IMR-90 (cell line): ENCODE results near the gene SLC8A1. TPM values are rescaled to one million over a fixed set of nuclear protein-coding genes. Genes with fewer than 3 reads are reported as not detected.

Experiments used
- ATAC-seq: fragments of 200-7000 bp; cut with Tn5 transposase; 2 replicates; pipeline ENCODE4 v1.9.1; 2020; ENCODE audit warnings: low read depth, mild to moderate bottlenecking, moderate library complexity
- BruUV-seq: library from RNA; stranded (reverse); fragments of 400-500 nt; replicated peaks from 2 replicates; lab custom pipeline; 2021; lab: Mats Ljungman, UMichigan
- CTCF ChIA-PET: fragments of 300-600 bp; formaldehyde crosslinking; extraction: SDS; loops from one replicate; lab custom pipeline; 2021; ENCODE audit warnings: antibody characterized with exemption; lab: Yijun Ruan, JAX
- POLR2A ChIA-PET: fragments of 300-600 bp; sonication (Branson Sonifier 250); formaldehyde crosslinking; loops from one replicate; lab custom pipeline; 2022; ENCODE audit warnings: antibody characterized with exemption; ENCODE audit not compliant: unreplicated experiment; lab: Charles Lee
- DNase-seq: peaks from one replicate; pipeline ENCODE4 v3.0.0; 2013
- H2AFZ ChIP-seq: replicated peaks from 2 replicates; pipeline ENCODE3; 2013; ENCODE audit warnings: low read length, mild to moderate bottlenecking; ENCODE audit not compliant: poor library complexity
- H2AK5ac ChIP-seq: 2 replicates; pipeline ENCODE4 v1.6.1; 2013; ENCODE audit warnings: low read depth, low read length, inconsistent platforms
- H2AK9ac ChIP-seq: replicated peaks from 2 replicates; pipeline ENCODE3; 2013; ENCODE audit warnings: mild to moderate bottlenecking, low read depth, low read length, moderate library complexity; ENCODE audit not compliant: poor library complexity
- H2BK120ac ChIP-seq: 2 replicates; pipeline ENCODE4 v1.6.1; 2013; ENCODE audit warnings: low read depth, low read length, inconsistent platforms
- H2BK15ac ChIP-seq: 3 replicates; pipeline ENCODE4 v1.6.1; 2013; ENCODE audit warnings: low read depth, low read length, inconsistent platforms
- H2BK20ac ChIP-seq: 2 replicates; pipeline ENCODE4 v1.6.1; 2013; ENCODE audit warnings: low read depth, mild to moderate bottlenecking, inconsistent platforms, low read length, moderate library complexity
- H2BK5ac ChIP-seq: 2 replicates; pipeline ENCODE4 v1.6.1; 2013; ENCODE audit warnings: mild to moderate bottlenecking, low read depth, low read length, inconsistent platforms; ENCODE audit not compliant: poor library complexity, severe bottlenecking
- H3K14ac ChIP-seq: replicated peaks from 2 replicates; pipeline ENCODE4 v1.6.1; 2013; ENCODE audit warnings: low read depth, low read length, inconsistent platforms
- H3K18ac ChIP-seq: 2 replicates; pipeline ENCODE4 v1.6.1; 2013; ENCODE audit warnings: low read depth, low read length, control low read depth
- H3K23ac ChIP-seq: 2 replicates; pipeline ENCODE4 v1.6.1; 2013; ENCODE audit warnings: low read depth, low read length, inconsistent platforms
- H3K27ac ChIP-seq: 2 replicates; pipeline ENCODE4 v1.5.1; 2013; ENCODE audit warnings: mild to moderate bottlenecking, control low read depth, low read length; ENCODE audit not compliant: insufficient read depth
- H3K27me3 ChIP-seq: 2 replicates; pipeline ENCODE4 v1.6.1; 2013; ENCODE audit warnings: low read length; ENCODE audit not compliant: control insufficient read depth, insufficient read depth
- H3K36me3 ChIP-seq: 2 replicates; pipeline ENCODE4 v1.6.1; 2013; ENCODE audit warnings: low read length, mixed read lengths; ENCODE audit not compliant: control insufficient read depth, insufficient read depth
- H3K4ac ChIP-seq: 2 replicates; pipeline ENCODE4 v1.6.1; 2013; ENCODE audit warnings: low read depth, low read length, inconsistent platforms
- H3K4me1 ChIP-seq: 2 replicates; pipeline ENCODE4 v1.6.1; 2013; ENCODE audit warnings: low read length, mixed read lengths; ENCODE audit not compliant: control insufficient read depth, insufficient read depth
- H3K4me2 ChIP-seq: 2 replicates; pipeline ENCODE4 v1.6.1; 2013; ENCODE audit warnings: low read depth, mild to moderate bottlenecking, control low read depth, low read length, moderate library complexity
- H3K4me3 ChIP-seq: 2 replicates; pipeline ENCODE4 v1.5.1; 2013; ENCODE audit warnings: low read depth, mild to moderate bottlenecking, control low read depth, low read length, moderate library complexity; ENCODE audit not compliant: insufficient read depth
- H3K56ac ChIP-seq: 2 replicates; pipeline ENCODE4 v1.6.1; 2013; ENCODE audit warnings: low read length, inconsistent platforms; ENCODE audit not compliant: insufficient read depth; ENCODE audit errors: extremely low read depth
- H3K79me1 ChIP-seq, 2 experiments: 2 replicates each; pipeline ENCODE4 v1.6.1; 2013; ENCODE audit warnings: low read length in 2 of 2, inconsistent platforms in 1 of 2, low read depth in 1 of 2
- H3K9ac ChIP-seq: 2 replicates; pipeline ENCODE4 v1.6.1; 2013; ENCODE audit warnings: low read depth, low read length, control low read depth
- H3K9me1 ChIP-seq: 2 replicates; pipeline ENCODE4 v1.6.1; 2013; ENCODE audit warnings: low read length, inconsistent platforms; ENCODE audit not compliant: insufficient read depth
- H3K9me3 ChIP-seq: 2 replicates; pipeline ENCODE4 v1.6.1; 2013; ENCODE audit warnings: low read length; ENCODE audit not compliant: control insufficient read depth, insufficient read depth
- H4K20me1 ChIP-seq: 2 replicates; pipeline ENCODE4 v1.6.1; 2013; ENCODE audit warnings: low read length, inconsistent platforms; ENCODE audit not compliant: insufficient read depth
- H4K5ac ChIP-seq: 2 replicates; pipeline ENCODE4 v1.6.1; 2013; ENCODE audit warnings: mild to moderate bottlenecking, low read depth, low read length, control low read depth
- H4K8ac ChIP-seq, 2 experiments: 2 replicates each; pipeline ENCODE4 v1.6.1; 2013; ENCODE audit warnings: low read depth in 2 of 2, low read length in 2 of 2, control low read depth in 1 of 2, inconsistent platforms in 1 of 2
- H4K91ac ChIP-seq: 2 replicates; pipeline ENCODE4 v1.6.1; 2013; ENCODE audit warnings: low read depth, low read length, inconsistent platforms; ENCODE audit not compliant: insufficient read depth
- FOS ChIP-seq: fragments of 150-350 bp; IDR thresholded peaks from 2 replicates; pipeline ENCODE4 v1.6.1; 2016; ENCODE audit warnings: low read depth, low read length
- MXI1 ChIP-seq: IDR thresholded peaks from 2 replicates; pipeline ENCODE4 v1.6.1; 2012; ENCODE audit warnings: low read depth, mild to moderate bottlenecking, low read length, moderate library complexity, borderline replicate concordance
- POLR2A ChIP-seq: IDR thresholded peaks from 2 replicates; pipeline ENCODE4 v1.6.1; 2012; ENCODE audit warnings: mild to moderate bottlenecking, low read depth, low read length
- RCOR1 ChIP-seq: IDR thresholded peaks from 2 replicates; pipeline ENCODE4 v1.6.1; 2012; ENCODE audit warnings: mild to moderate bottlenecking, low read length, improper control_type of control experiment; ENCODE audit not compliant: insufficient replicate concordance
- RFX5 ChIP-seq: IDR thresholded peaks from 2 replicates; pipeline ENCODE4 v1.8.0; 2012; ENCODE audit warnings: low read depth, mild to moderate bottlenecking, low read length, moderate library complexity
- WGBS, 2 experiments: methylation state at CpG; one replicate each; pipeline versions ENCODE4 v1.1.5 to v1.1.7; 2013; ENCODE audit warnings: missing lambda C conversion rate in 2 of 2; ENCODE audit not compliant: insufficient read length in 1 of 2; ENCODE audit errors: extremely low coverage in 2 of 2; 5-methylcytosine and 5-hydroxymethylcytosine counted together
- dilution Hi-C: fragments of 300-500 bp; cut with HindIII; formaldehyde crosslinking; loops from one replicate; pipeline ENCODE4 v1.14.3; 2018; ENCODE audit warnings: low sequenced_read_pairs; ENCODE audit not compliant: unreplicated experiment
- in situ Hi-C: fragments of 300-500 bp; cut with MboI; formaldehyde crosslinking; loops from 3 replicates; pipeline ENCODE4 v1.14.3; 2019; ENCODE audit warnings: low sequenced_read_pairs, inconsistent platforms, mixed read lengths
- intact Hi-C: fragments of 100-400 bp; cut with micrococcal nuclease; formaldehyde crosslinking; loops from 2 replicates; pipeline ENCODE4 v1.10.0; 2022
- polyA plus RNA-seq, 3 experiments: library from polyadenylated mRNA; depleted of rRNA; stranded (reverse); fragments of >200 nt; gene quantifications; 2 replicates each; pipeline ENCODE4 v1.2.3, GENCODE V29; 2012; ENCODE audit warnings: low replicate concordance in 1 of 3
- total RNA-seq: library from RNA; depleted of rRNA; stranded (reverse); fragments of >200 nt; gene quantifications from 2 replicates; pipeline ENCODE4 v1.2.3, GENCODE V29; 2012

Gene SLC8A1
- total and polyA plus RNA-seq, 2 of the 4 experiments (the other 2 are of a cell fraction): 7.7 to 57.0 TPM

GRCh38 chr2:40047406-40047805 lies 404.5 kb downstream of the SLC8A1 start:
- H2BK20ac ChIP-seq: no peak overlapping the region
- no peak overlapping the region for H2BK5ac ChIP-seq
- H2AK5ac ChIP-seq: no peak overlapping the region
- no peak overlapping the region for H3K23ac ChIP-seq
- H3K36me3 ChIP-seq: no peaks in the 10 kb centered on the region
- no peak overlapping the region for H4K91ac ChIP-seq
- no peak overlapping the region for H3K4ac ChIP-seq
- CTCF ChIA-PET: interaction anchor here (0.9 kb wide), 1 partner anchor 15 kb away, joined by 3 read pairs; no protein-coding TSS in a partner anchor
- H4K8ac ChIP-seq: no peak overlapping the region
- BruUV-seq: no TSS peak
- intact Hi-C loops (no loop called here), in situ Hi-C loops (no loop called here), dilution Hi-C loops (no loop called here)
- no peaks in the 10 kb centered on the region for H3K9me3 ChIP-seq
- peaks cover 4% of the 10 kb centered on the region; the same call in 1 of the 2 replicates for H3K9me1 ChIP-seq
- no peak overlapping the region for H2AK9ac ChIP-seq
- ATAC-seq (no peak), DNase-seq (no peak)
- H3K56ac ChIP-seq: no peak overlapping the region
- no peak overlapping the region for H3K4me3 ChIP-seq
- no peak overlapping the region; the same call in 1 of the 2 replicates for H2BK120ac ChIP-seq
- H3K4me1 ChIP-seq: peaks cover 10% of the 10 kb centered on the region
- no peak overlapping the region for H2BK15ac ChIP-seq
- TF ChIP-seq FOS: no peak
- no peak for TF ChIP-seq RCOR1
- no peak for TF ChIP-seq RFX5
- TF ChIP-seq POLR2A: no peak
- TF ChIP-seq MXI1: no peak
- no peaks in the 10 kb centered on the region for H3K27me3 ChIP-seq
- no peak overlapping the region for H3K27ac ChIP-seq
- POLR2A ChIA-PET: no interaction called here
- no peak overlapping the region for H3K9ac ChIP-seq
- H3K14ac ChIP-seq: no peak overlapping the region
- no peak overlapping the region for H3K18ac ChIP-seq
- no peak overlapping the region for H4K5ac ChIP-seq
- 0 out of 4 replicates have a peak, but pooled peaks cover 0 to 3% of the 10 kb centered on the region in 2 experiments for H3K79me1 ChIP-seq
- no peak overlapping the region for H3K4me2 ChIP-seq
- no CpG with 5 or more reads among the region's 3 CpGs for WGBS, 2 experiments
- no peaks in the 10 kb centered on the region for H4K20me1 ChIP-seq
- no peak overlapping the region for H2AFZ ChIP-seq
